ENCODE measurements around the gene CUEDC2. TPM values are rescaled to one million over a fixed set of nuclear protein-coding genes. Genes with fewer than 3 reads are reported as not detected.

Gene CUEDC2
- total RNA-seq, 1 donor from 2014 or later: 81.3 TPM

DNA sequence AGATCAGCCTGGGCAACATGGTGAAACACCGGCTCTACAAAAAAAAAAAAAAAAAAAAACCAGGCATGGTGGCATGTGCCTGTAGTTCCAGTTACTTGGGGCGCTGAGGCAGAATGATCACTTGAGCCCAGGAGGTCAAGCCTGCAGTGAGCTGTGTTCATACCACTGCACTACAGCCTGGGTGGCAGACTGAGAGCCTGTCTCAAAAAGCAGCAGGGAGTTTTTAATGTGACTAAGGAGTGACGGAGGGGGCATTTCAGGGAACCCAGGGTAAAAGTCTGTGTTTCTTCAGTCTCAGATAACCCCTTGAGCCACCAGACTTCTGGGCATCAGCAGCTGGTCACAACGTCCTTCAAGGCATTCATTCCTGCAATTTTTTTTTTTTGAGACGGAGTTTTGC lies 21.1 kb upstream of the CUEDC2 start:
- Mint-ChIP-seq H3K27me3 (ENCODE audit: unreplicated experiment) (peaks cover 3% of the 10 kb centered on the region), H3K36me3 (ENCODE audit: unreplicated experiment) (no peaks in the 10 kb centered on the region), H3K9me3 (ENCODE audit: unreplicated experiment) (no peaks in the 10 kb centered on the region), H3K4me3 (ENCODE audit: unreplicated experiment) (no peak overlapping the region), H3K27ac (ENCODE audit: unreplicated experiment) (no peak overlapping the region), H3K4me1 (ENCODE audit: unreplicated experiment) (peaks cover 10% of the 10 kb centered on the region)
- DNase-seq (ENCODE audit: extremely low spot score, unreplicated experiment): no peak
- no peak for TF ChIP-seq CTCF (IDR thresholded peaks at IDR 0.05)

GRCh38 chr10:102452672-102453340 lies 20.4 kb upstream of the CUEDC2 start:
- no peak for DNase-seq (ENCODE audit: extremely low spot score, unreplicated experiment)
- H3K4me1 Mint-ChIP-seq (ENCODE audit: unreplicated experiment): peaks cover 10% of the 10 kb centered on the region
- peak overlapping the region; percentile 0 for H3K4me3 Mint-ChIP-seq (ENCODE audit: unreplicated experiment)
- peaks cover 3% of the 10 kb centered on the region for H3K27me3 Mint-ChIP-seq (ENCODE audit: unreplicated experiment)
- no peak overlapping the region for H3K27ac Mint-ChIP-seq (ENCODE audit: unreplicated experiment)
- no peaks in the 10 kb centered on the region for H3K9me3 Mint-ChIP-seq (ENCODE audit: unreplicated experiment)
- no peak for TF ChIP-seq CTCF (IDR thresholded peaks at IDR 0.05)
- H3K36me3 Mint-ChIP-seq (ENCODE audit: unreplicated experiment): no peaks in the 10 kb centered on the region

DNA sequence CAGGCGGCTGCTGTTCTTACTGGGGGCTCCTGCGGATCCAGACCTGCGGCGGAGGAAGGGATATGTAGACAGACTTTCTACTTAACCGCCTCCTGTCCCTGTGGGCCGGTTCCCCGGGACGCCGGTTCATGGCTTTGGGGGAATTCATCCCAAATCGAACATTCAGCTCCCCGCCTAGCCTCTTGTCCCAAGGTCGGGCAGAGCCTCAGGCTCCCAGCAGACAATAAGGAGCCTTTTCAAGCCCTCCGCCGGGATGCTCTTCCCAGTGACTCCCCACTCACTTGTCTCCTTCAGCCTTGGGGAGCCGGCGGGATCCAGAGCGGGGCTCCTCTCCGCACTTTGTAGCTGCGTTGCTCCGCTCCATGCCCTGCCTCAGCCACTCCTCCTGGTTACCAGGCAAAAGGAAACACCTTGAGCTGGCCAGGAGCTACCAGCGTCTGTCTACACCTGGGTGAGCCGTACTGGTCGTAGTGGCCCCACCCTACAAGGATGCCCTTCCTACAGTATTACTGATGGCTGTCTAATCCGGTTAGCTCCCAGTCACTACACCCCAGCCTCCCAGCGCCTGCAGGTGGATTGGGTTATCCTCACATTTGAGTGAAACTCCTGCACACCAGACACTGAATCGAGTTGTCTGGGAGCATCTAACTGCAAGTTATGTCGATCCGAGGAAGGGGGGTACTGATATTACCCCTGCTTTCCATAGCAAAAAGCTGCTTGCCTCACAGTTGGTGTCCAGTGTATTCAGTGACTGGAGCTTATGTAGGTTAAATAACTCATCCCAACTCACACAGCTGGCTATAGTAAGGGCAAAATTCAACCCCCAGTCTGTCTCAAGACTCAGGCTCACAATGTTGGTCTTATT lies 19.0 kb upstream of the CUEDC2 start, which contains the start of gene C10orf95:
Gene C10orf95 (minus strand): TSS at position 439 of the 865 bp plus-strand sequence. CDS start 450 bp downstream, outside the sequence.
- peak within 1 kb of the TSS; percentile 72 for H3K4me3 Mint-ChIP-seq (ENCODE audit: unreplicated experiment)
- no peak for TF ChIP-seq CTCF (IDR thresholded peaks at IDR 0.05)
- no peaks in the 10 kb centered on the region for H3K9me3 Mint-ChIP-seq (ENCODE audit: unreplicated experiment)
- H3K27ac Mint-ChIP-seq (ENCODE audit: unreplicated experiment): peak within 1 kb of the TSS; percentile 23
- no peaks in the 10 kb centered on the region for H3K27me3 Mint-ChIP-seq (ENCODE audit: unreplicated experiment)
- DNase-seq (ENCODE audit: extremely low spot score, unreplicated experiment): no peak
- H3K4me1 Mint-ChIP-seq (ENCODE audit: unreplicated experiment): peaks cover 10% of the 10 kb centered on the region
- no peaks in the 10 kb centered on the region for H3K36me3 Mint-ChIP-seq (ENCODE audit: unreplicated experiment)

DNA sequence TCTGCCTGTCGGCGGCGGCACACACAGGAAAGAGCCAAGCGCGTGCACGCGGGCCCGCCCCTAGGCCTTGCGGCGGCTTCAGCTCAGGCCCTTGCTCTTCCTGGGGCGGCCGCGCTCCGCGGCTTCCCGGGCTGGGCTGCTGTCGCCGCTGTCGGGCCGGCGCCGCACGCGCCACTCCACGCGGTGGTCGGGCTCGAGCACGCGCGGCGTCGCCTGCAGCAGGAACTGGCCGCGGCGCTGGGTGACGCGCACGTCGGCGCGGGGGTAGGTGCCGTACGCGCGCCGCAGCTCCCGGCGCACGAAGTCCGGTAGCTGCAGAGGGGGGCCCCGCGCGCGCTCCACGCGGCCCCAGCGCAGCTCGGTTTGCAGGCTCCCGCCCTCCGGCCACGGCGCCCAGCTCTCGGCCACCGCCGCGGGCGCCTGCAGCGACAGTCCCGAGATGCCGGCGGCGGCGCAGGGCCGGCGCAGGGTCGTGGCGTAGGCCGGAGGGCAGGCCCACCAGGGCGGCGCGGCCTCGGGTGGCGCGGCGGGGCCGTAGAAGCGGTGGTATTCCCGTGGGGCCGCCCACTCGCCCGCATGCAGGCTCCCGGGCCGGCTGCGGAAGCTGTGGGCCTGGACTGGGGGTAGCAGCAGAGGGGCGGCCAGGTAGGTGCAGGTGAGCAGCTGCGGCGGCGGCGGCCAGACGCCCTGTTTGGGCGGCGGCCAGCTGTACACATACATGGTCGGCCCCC lies 18.2 kb upstream of the CUEDC2 start:
- Mint-ChIP-seq H3K27ac (ENCODE audit: unreplicated experiment) (peak overlapping the region; percentile 64), H3K4me1 (ENCODE audit: unreplicated experiment) (peaks cover 10% of the 10 kb centered on the region), H3K36me3 (ENCODE audit: unreplicated experiment) (no peaks in the 10 kb centered on the region), H3K27me3 (ENCODE audit: unreplicated experiment) (no peaks in the 10 kb centered on the region), H3K9me3 (ENCODE audit: unreplicated experiment) (no peaks in the 10 kb centered on the region), H3K4me3 (ENCODE audit: unreplicated experiment) (peak overlapping the region; percentile 87)
- no peak for TF ChIP-seq CTCF (IDR thresholded peaks at IDR 0.05)
- DNase-seq (ENCODE audit: extremely low spot score, unreplicated experiment): peak; percentile 88

- H3K27me3 Mint-ChIP-seq (ENCODE audit: unreplicated experiment): no peaks in the 10 kb centered on the region
- H3K27ac Mint-ChIP-seq (ENCODE audit: unreplicated experiment): peak overlapping the region; percentile 64
- H3K4me3 Mint-ChIP-seq (ENCODE audit: unreplicated experiment): peak overlapping the region; percentile 87
- no peak for DNase-seq (ENCODE audit: extremely low spot score, unreplicated experiment)
- no peaks in the 10 kb centered on the region for H3K9me3 Mint-ChIP-seq (ENCODE audit: unreplicated experiment)
- no peak for TF ChIP-seq CTCF (IDR thresholded peaks at IDR 0.05)
- H3K4me1 Mint-ChIP-seq (ENCODE audit: unreplicated experiment): peaks cover 10% of the 10 kb centered on the region
- no peaks in the 10 kb centered on the region for H3K36me3 Mint-ChIP-seq (ENCODE audit: unreplicated experiment)
Measured at GRCh38 chr10:102450124-102450373, 17.7 kb upstream of the CUEDC2 start.
